K562 (cell line): ENCODE results near the gene ZNF821. TPM values are rescaled to one million over a fixed set of nuclear protein-coding genes. Genes with fewer than 3 reads are reported as not detected.

Experiments
- ATAC-seq: fragments of 200-7000 bp; cut with Tn5 transposase; 3 replicates; pipeline ENCODE4 v1.9.1; 2020; ENCODE audit warnings: moderate library complexity
- BruUV-seq: library from RNA; stranded (reverse); fragments of 400-500 nt; replicated peaks from 2 replicates; lab custom pipeline; 2021; lab: Mats Ljungman, UMichigan
- CTCF ChIA-PET: fragments of 300-600 bp; formaldehyde crosslinking; extraction: SDS; loops from one replicate; lab custom pipeline; 2021; ENCODE audit warnings: low intra/inter-chr PET ratio; lab: Yijun Ruan, JAX
- POLR2A ChIA-PET: fragments of 300-600, 350-650 bp; sonication (Branson Sonifier 250); formaldehyde crosslinking; extraction: SDS; loops from one replicate; lab custom pipeline; 2021; ENCODE audit warnings: antibody characterized with exemption, inconsistent platforms; lab: Yijun Ruan, JAX
- DNase-seq, 4 experiments: peaks; one replicate each; pipeline versions ENCODE4 v3.0.0 to v3.0.0-alpha.2; 2011 to 2018; ENCODE audit warnings: low spot score in 3 of 4, mixed read lengths in 3 of 4; ENCODE audit errors: extremely low read depth in 1 of 4
- FAIRE-seq: peaks from 2 replicates; lab custom pipeline; 2011; peaks lifted over from hg19 to GRCh38; lab: Jason Lieb, UNC
- H2AFZ ChIP-seq: 2 replicates; pipeline ENCODE4 v1.6.0; 2011; ENCODE audit warnings: low read depth, low read length, control low read depth, inconsistent platforms
- H3K27ac ChIP-seq: fragments of 200-600 bp; 3 replicates; pipeline ENCODE4 v1.8.0; 2011; ENCODE audit warnings: low read depth, mild to moderate bottlenecking, control low read depth, inconsistent platforms, low read length, moderate library complexity, mixed read lengths; ENCODE audit errors: extremely low read depth
- H3K27me3 ChIP-seq, 2 experiments: fragments of 300-600 bp in 1 of 2; 2 replicates in 1 of 2; 3 replicates in 1 of 2; pipeline versions ENCODE4 v1.6.0 to v1.8.0; 2011; ENCODE audit warnings: inconsistent platforms in 2 of 2, low read length in 2 of 2, mild to moderate bottlenecking in 1 of 2, mixed read lengths in 1 of 2, moderate library complexity in 1 of 2; ENCODE audit not compliant: control insufficient read depth in 2 of 2, insufficient read depth in 2 of 2
- H3K36me3 ChIP-seq: fragments of 300-600 bp; 3 replicates; pipeline ENCODE4 v1.8.0; 2011; ENCODE audit warnings: mild to moderate bottlenecking, low read length, inconsistent platforms; ENCODE audit not compliant: control insufficient read depth, insufficient read depth
- H3K4me1 ChIP-seq, 2 experiments: fragments of 200-600 bp in 1 of 2; replicated peaks in 1 of 2; 2 replicates in 1 of 2; 3 replicates in 1 of 2; pipeline versions ENCODE4 v1.5.1 to v1.8.0; 2011; ENCODE audit warnings: inconsistent platforms in 2 of 2, low read length in 2 of 2, mild to moderate bottlenecking in 1 of 2, mixed read lengths in 1 of 2, moderate library complexity in 1 of 2; ENCODE audit not compliant: control insufficient read depth in 2 of 2, insufficient read depth in 2 of 2
- H3K4me2 ChIP-seq: 2 replicates; pipeline ENCODE4 v1.6.1; 2011; ENCODE audit warnings: low read length, control low read depth, inconsistent platforms, mixed read lengths; ENCODE audit not compliant: insufficient read depth
- H3K4me3 ChIP-seq: fragments of 200-600 bp; sonication (generic), shearing (Covaris generic); 2 replicates; pipeline ENCODE4 v1.5.1; 2016; ENCODE audit warnings: control low read depth, inconsistent platforms
- H3K79me2 ChIP-seq: fragments of 200-600 bp; 3 replicates; pipeline ENCODE4 v1.8.0; 2011; ENCODE audit warnings: low read length, inconsistent platforms; ENCODE audit not compliant: control insufficient read depth, insufficient read depth
- H3K9ac ChIP-seq, 2 experiments: 2 replicates each; pipeline versions ENCODE4 v1.6.0 to v1.6.1; 2011; ENCODE audit warnings: low read depth in 2 of 2, low read length in 2 of 2, control low read depth in 1 of 2, inconsistent platforms in 1 of 2, mild to moderate bottlenecking in 1 of 2, mixed read lengths in 1 of 2; ENCODE audit not compliant: insufficient read depth in 1 of 2
- H3K9me1 ChIP-seq: one replicate; pipeline ENCODE4 v1.6.0; 2011; ENCODE audit warnings: inconsistent platforms, mild to moderate bottlenecking, low read length, moderate library complexity; ENCODE audit not compliant: control insufficient read depth, insufficient read depth
- H3K9me3 ChIP-seq: replicated peaks from 2 replicates; pipeline ENCODE4 v1.5.1; 2011; ENCODE audit warnings: low read depth, low read length, inconsistent platforms; ENCODE audit not compliant: control insufficient read depth, insufficient read depth
- H4K20me1 ChIP-seq: replicated peaks from 2 replicates; pipeline ENCODE4 v1.6.1; 2011; ENCODE audit warnings: low read length, inconsistent platforms, mixed read lengths; ENCODE audit not compliant: control insufficient read depth, insufficient read depth
- DDX20 ChIP-seq: fragments of 450-650 bp; IDR thresholded peaks from 2 replicates; pipeline ENCODE4 v1.6.1; 2016; ENCODE audit warnings: missing genetic modification characterization, low read depth, mild to moderate bottlenecking, missing compliant biosample characterization, moderate library complexity
- EZH2 ChIP-seq: IDR thresholded peaks from 2 replicates; pipeline ENCODE4 v1.6.1; 2012; ENCODE audit warnings: low read depth, mild to moderate bottlenecking, inconsistent platforms, low read length, borderline replicate concordance
- LEF1 ChIP-seq: fragments of 450-650 bp; IDR thresholded peaks from 2 replicates; pipeline ENCODE4 v1.6.1; 2016; ENCODE audit warnings: mild to moderate bottlenecking
- RUNX1 ChIP-seq: sonication (generic); IDR thresholded peaks from 2 replicates; pipeline ENCODE4 v1.6.1; 2016; ENCODE audit warnings: antibody characterized with exemption, low read depth
- SMARCB1 ChIP-seq: IDR thresholded peaks from 2 replicates; pipeline ENCODE4 v1.6.1; 2011; ENCODE audit warnings: improper control_type of control experiment, low read depth; ENCODE audit not compliant: insufficient read length
- TEAD1 ChIP-seq, 2 experiments: fragments of 450-650 bp in 1 of 2; sonication (generic) in 1 of 2; formaldehyde crosslinking; IDR thresholded peaks; 2 replicates each; pipeline versions ENCODE4 v1.4.0 to v1.8.0; 2020 to 2022; ENCODE audit warnings: mild to moderate bottlenecking in 2 of 2, missing genetic modification reagents in 1 of 2
- ZNF23 ChIP-seq: fragments of 250-450 bp; sonication (Bioruptor Pico); IDR thresholded peaks from 2 replicates; pipeline ENCODE4 v1.4.0; 2020; ENCODE audit warnings: mild to moderate bottlenecking
- ZNF561 ChIP-seq: fragments of 450-650 bp; formaldehyde crosslinking; conservative IDR thresholded peaks from 2 replicates; pipeline ENCODE4 v1.4.0; 2020; ENCODE audit warnings: mild to moderate bottlenecking, moderate library complexity
- WGBS: fragments of 100-300 bp; shearing (Covaris generic); methylation state at CpG from one replicate; pipeline ENCODE4 v1.1.6; 2016; ENCODE audit warnings: low coverage, mixed read lengths; ENCODE audit not compliant: insufficient coverage; ENCODE audit errors: missing lambda C conversion rate; 5-methylcytosine and 5-hydroxymethylcytosine counted together
- in situ Hi-C: fragments of 300-500 bp; cut with MboI; formaldehyde crosslinking; loops from 4 replicates; pipeline ENCODE4 v1.15.0; 2018; ENCODE audit warnings: inconsistent platforms, mixed read lengths
- intact Hi-C: fragments of 100-400 bp; cut with micrococcal nuclease; formaldehyde crosslinking; loops from 2 replicates; pipeline ENCODE4 v1.14.2; 2022
- polyA plus RNA-seq, 8 experiments: library from polyadenylated mRNA; depleted of rRNA in 4 of 8; stranded (reverse) in 5 of 8; unstranded in 3 of 8; fragments of >200 nt; fragmentation: Nextera tagmentation in 2 of 8; fragmentation: Illumina TruSeq in 1 of 8; extraction: Ambion mirVana in 2 of 8; extraction: Trizol in 1 of 8; gene quantifications; 2 replicates each; pipeline versions ENCODE4 v1.2.1 to v1.2.3, GENCODE V29; 2011 to 2014; ENCODE audit warnings: inconsistent platforms in 1 of 8, missing spikeins in 1 of 8
- total RNA-seq, 7 experiments: library from RNA; depleted of rRNA in 6 of 7; stranded (reverse); fragments of >200 nt in 6 of 7; fragmentation: Illumina TruSeq in 2 of 7; extraction: Trizol in 2 of 7; gene quantifications; 2 replicates each; pipeline versions ENCODE4 v1.2.1 to v1.2.3, GENCODE V29; 2011 to 2021; ENCODE audit warnings: low replicate concordance in 1 of 7
- TF ChIP-seq, protein P1 (sequence below): fragments of 450-650 bp; IDR thresholded peaks from 2 replicates; pipeline ENCODE4 v1.6.1; 2016; ENCODE audit warnings: low read depth, mild to moderate bottlenecking, moderate library complexity
- TF ChIP-seq, protein P2 (sequence below): fragments of 250-450 bp; sonication (Bioruptor Pico); IDR thresholded peaks from 2 replicates; pipeline ENCODE4 v1.5.0; 2020; ENCODE audit warnings: mild to moderate bottlenecking, borderline replicate concordance

The ZNF821 gene
- total and polyA plus RNA-seq, 9 of the 15 experiments (the other 6 are each of a cell fraction or from before 2014, with no cell fraction given): 0.38 to 5.6 (median 3.6) TPM

DNA sequence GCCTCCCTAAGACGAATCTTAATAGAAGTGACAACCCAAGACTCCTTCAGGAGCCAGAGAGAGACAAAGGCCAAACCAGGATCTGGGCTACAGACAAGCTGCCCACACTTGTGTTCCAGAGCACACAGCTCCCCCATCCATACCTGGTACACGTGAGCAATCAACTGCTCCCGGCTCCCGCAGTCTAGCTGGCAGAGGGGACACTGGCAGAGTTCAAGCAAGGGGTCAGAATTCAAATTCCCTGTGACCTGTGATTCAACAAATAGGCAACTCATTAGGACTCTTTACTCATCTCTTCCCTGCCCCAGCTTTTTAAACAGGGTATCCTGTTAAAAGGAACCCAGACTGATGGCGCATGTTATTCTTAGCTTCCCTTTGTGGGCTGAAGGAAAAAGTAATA is 20.0 kb downstream of the ZNF821 start:
- intact Hi-C loops: no loop called here
- ATAC-seq (no peak), DNase-seq (no peak), FAIRE-seq (no peak)
- Histone ChIP-seq H3K4me1 (no peaks in the 10 kb centered on the region; a peak in 1 of 5 replicates), H3K79me2 (no peaks in the 10 kb centered on the region), H3K4me2 (no peak overlapping the region), H3K27me3 (no peaks in the 10 kb centered on the region), H3K27ac (no peak overlapping the region), H3K9ac (no peak overlapping the region), H3K36me3 (peaks cover 4% of the 10 kb centered on the region; the same call in 2 of the 3 replicates), H4K20me1 (no peaks in the 10 kb centered on the region; the same call in 1 of the 2 replicates), H3K4me3 (no peak overlapping the region), H2AFZ (no peak overlapping the region), H3K9me1 (no peaks in the 10 kb centered on the region), H3K9me3 (no peaks in the 10 kb centered on the region)
- in situ Hi-C loops: no loop called here
- POLR2A ChIA-PET: no interaction called here
- BruUV-seq: no TSS peak
- CTCF ChIA-PET: no interaction called here
- TF ChIP-seq EZH2 (no peak), LEF1 (no peak), SMARCB1 (no peak), RUNX1 (no peak), ZNF23 (CRISPR knock-in tag) (no peak), DDX20 (tag) (no peak), TEAD1 (CRISPR knock-in tag; IDR thresholded peaks at IDR 0.05) (no peak), ZNF561 (CRISPR knock-in tag) (no peak)
- TF ChIP-seq, protein P1, sequence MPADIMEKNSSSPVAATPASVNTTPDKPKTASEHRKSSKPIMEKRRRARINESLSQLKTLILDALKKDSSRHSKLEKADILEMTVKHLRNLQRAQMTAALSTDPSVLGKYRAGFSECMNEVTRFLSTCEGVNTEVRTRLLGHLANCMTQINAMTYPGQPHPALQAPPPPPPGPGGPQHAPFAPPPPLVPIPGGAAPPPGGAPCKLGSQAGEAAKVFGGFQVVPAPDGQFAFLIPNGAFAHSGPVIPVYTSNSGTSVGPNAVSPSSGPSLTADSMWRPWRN: no peak
- TF ChIP-seq, protein P2, sequence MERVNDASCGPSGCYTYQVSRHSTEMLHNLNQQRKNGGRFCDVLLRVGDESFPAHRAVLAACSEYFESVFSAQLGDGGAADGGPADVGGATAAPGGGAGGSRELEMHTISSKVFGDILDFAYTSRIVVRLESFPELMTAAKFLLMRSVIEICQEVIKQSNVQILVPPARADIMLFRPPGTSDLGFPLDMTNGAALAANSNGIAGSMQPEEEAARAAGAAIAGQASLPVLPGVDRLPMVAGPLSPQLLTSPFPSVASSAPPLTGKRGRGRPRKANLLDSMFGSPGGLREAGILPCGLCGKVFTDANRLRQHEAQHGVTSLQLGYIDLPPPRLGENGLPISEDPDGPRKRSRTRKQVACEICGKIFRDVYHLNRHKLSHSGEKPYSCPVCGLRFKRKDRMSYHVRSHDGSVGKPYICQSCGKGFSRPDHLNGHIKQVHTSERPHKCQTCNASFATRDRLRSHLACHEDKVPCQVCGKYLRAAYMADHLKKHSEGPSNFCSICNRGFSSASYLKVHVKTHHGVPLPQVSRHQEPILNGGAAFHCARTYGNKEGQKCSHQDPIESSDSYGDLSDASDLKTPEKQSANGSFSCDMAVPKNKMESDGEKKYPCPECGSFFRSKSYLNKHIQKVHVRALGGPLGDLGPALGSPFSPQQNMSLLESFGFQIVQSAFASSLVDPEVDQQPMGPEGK (CRISPR knock-in tag): no peak
- WGBS: 96% methylated on average over 4 of the region's 5 CpGs
